ENCODE data around the gene PGM2. TPM values are rescaled to one million over a fixed set of nuclear protein-coding genes. Genes with fewer than 3 reads are reported as not detected.
A peak's percentile ranks its signal among the peaks of the same experiment; 100 is the strongest.

The PGM2 gene
- total RNA-seq (2014; rRNA removed) (21.0 and 28.6 TPM in 2 replicates), Bru-seq, nascent RNA (percentile 58 among the genes with signal in this experiment), BruChase-seq, experiment 1, labeled RNA remaining after a 6-hour chase (percentile 57 among the genes with signal in this experiment), BruChase-seq, experiment 2, labeled RNA remaining after a 2-hour chase (percentile 58 among the genes with signal in this experiment)
- long read RNA-seq, transcript PGM2-201 (14 exons, 3,264 nt), result major isoform, 24 of 30 reads
- long read RNA-seq, partial matches to known transcripts, result 0 of 30 reads
- long read RNA-seq, other reads (novel, unspliced or antisense), result 6 of 30 reads

- peak; percentile 77 for DNase-seq
- ChIA-PET CTCF (interaction anchor here (1.2 to 1.5 kb wide), 2 partner anchors 25 to 140 kb away, joined by 3 to 5 read pairs; partner anchors contain the start of gene RELL1), POLR2A (ENCODE audit: unreplicated experiment) (interaction anchor here (0.7 kb wide), 1 partner anchor 902 kb away, joined by 4 read pairs; no protein-coding TSS in a partner anchor)
- peak; percentile 88 for ATAC-seq
- Histone ChIP-seq H3K9me2 (replicated peaks; ENCODE audit: low read length) (no peaks in the 10 kb centered on the region), H3K4me3 (ENCODE audit: low read length) (peak within 1 kb of the TSS; percentile 98), H4K20me1 (ENCODE audit: low read length) (no peaks in the 10 kb centered on the region), H3K36me3 (ENCODE audit: low read depth, low read length) (peaks cover 7% of the 10 kb centered on the region; the same call in 1 of the 2 replicates), H2AFZ (ENCODE audit: low read length) (peak within 1 kb of the TSS; percentile 86), H3K4me1 (ENCODE audit: insufficient read depth, low read length) (peaks cover 16% of the 10 kb centered on the region), H3K27me3 (ENCODE audit: low read length) (no peaks in the 10 kb centered on the region), H3K9ac (ENCODE audit: low read length) (peak within 1 kb of the TSS; percentile 69), H3K79me2 (ENCODE audit: low read length) (peaks cover 30% of the 10 kb centered on the region), H3K4me2 (ENCODE audit: low read length) (peak within 1 kb of the TSS; percentile 96), H3F3A (ENCODE audit: low read length, unreplicated experiment) (no peaks in the 10 kb centered on the region), H3K27ac (ENCODE audit: low read length) (peak within 1 kb of the TSS; percentile 31), H3K9me3 (ENCODE audit: low read length) (no peaks in the 10 kb centered on the region)
- TF ChIP-seq CTCF (conservative IDR thresholded peaks at IDR 0.05; ENCODE audit: low read depth, low read length) (no peak), EZH2 (IDR thresholded peaks at IDR 0.05; ENCODE audit: low read length, unreplicated experiment) (no peak), EZH2phosphoT487 (IDR thresholded peaks at IDR 0.05; ENCODE audit: borderline replicate concordance, low read length) (no peak)
- BruUV-seq (replicated peaks), result no TSS peak
- intact Hi-C loops (cut with micrococcal nuclease), result loop anchor here (2.0 to 5.0 kb wide), 2 partner anchors 64 to 211 kb away; partner anchors contain the start of gene TBC1D1
Measured at GRCh38 chr4:37826295-37827029, at the start of gene PGM2. Gene PGM2, plus strand, starts transcription at chr4:37826686. Its CDS starts 47 bp downstream, at chr4:37826733.

GRCh38 chr4:37779896-37780295, 46.6 kb upstream of the PGM2 start:
- intact Hi-C loops (cut with micrococcal nuclease), result no loop called here
- ChIA-PET POLR2A (ENCODE audit: unreplicated experiment) (no interaction called here), CTCF (no interaction called here)
- no peaks in the 10 kb centered on the region for H3K36me3 ChIP-seq (ENCODE audit: low read depth, low read length)
- H3K9ac ChIP-seq (ENCODE audit: low read length), result no peak overlapping the region
- H3K4me2 ChIP-seq (ENCODE audit: low read length), result no peak overlapping the region
- DNase-seq (no peak), ATAC-seq (no peak)
- no peaks in the 10 kb centered on the region for H4K20me1 ChIP-seq (ENCODE audit: low read length)
- H3F3A ChIP-seq (ENCODE audit: low read length, unreplicated experiment), result no peaks in the 10 kb centered on the region
- no peak overlapping the region for H2AFZ ChIP-seq (ENCODE audit: low read length)
- H3K9me3 ChIP-seq (ENCODE audit: low read length), result no peaks in the 10 kb centered on the region
- H3K27ac ChIP-seq (ENCODE audit: low read length), result no peak overlapping the region
- no TSS peak for BruUV-seq (replicated peaks)
- no peaks in the 10 kb centered on the region for H3K4me1 ChIP-seq (ENCODE audit: insufficient read depth, low read length)
- no peaks in the 10 kb centered on the region for H3K79me2 ChIP-seq (ENCODE audit: low read length)
- no peak overlapping the region for H3K4me3 ChIP-seq (ENCODE audit: low read length)
- no peaks in the 10 kb centered on the region for H3K9me2 ChIP-seq (replicated peaks; ENCODE audit: low read length)
- no peaks in the 10 kb centered on the region for H3K27me3 ChIP-seq (ENCODE audit: low read length)
- TF ChIP-seq EZH2 (IDR thresholded peaks at IDR 0.05; ENCODE audit: low read length, unreplicated experiment), result no peak
- TF ChIP-seq CTCF (conservative IDR thresholded peaks at IDR 0.05; ENCODE audit: low read depth, low read length), result no peak
- TF ChIP-seq EZH2phosphoT487 (IDR thresholded peaks at IDR 0.05; ENCODE audit: borderline replicate concordance, low read length), result no peak
